ENCODE measurements around the gene TCEAL1.
"Not testable (repeated sequence)": the region's sequence is repeated elsewhere in the genome, so short reads cannot be mapped to it uniquely, and the experiment has no call there.

The TCEAL1 gene, protein sequence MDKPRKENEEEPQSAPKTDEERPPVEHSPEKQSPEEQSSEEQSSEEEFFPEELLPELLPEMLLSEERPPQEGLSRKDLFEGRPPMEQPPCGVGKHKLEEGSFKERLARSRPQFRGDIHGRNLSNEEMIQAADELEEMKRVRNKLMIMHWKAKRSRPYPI

DNA sequence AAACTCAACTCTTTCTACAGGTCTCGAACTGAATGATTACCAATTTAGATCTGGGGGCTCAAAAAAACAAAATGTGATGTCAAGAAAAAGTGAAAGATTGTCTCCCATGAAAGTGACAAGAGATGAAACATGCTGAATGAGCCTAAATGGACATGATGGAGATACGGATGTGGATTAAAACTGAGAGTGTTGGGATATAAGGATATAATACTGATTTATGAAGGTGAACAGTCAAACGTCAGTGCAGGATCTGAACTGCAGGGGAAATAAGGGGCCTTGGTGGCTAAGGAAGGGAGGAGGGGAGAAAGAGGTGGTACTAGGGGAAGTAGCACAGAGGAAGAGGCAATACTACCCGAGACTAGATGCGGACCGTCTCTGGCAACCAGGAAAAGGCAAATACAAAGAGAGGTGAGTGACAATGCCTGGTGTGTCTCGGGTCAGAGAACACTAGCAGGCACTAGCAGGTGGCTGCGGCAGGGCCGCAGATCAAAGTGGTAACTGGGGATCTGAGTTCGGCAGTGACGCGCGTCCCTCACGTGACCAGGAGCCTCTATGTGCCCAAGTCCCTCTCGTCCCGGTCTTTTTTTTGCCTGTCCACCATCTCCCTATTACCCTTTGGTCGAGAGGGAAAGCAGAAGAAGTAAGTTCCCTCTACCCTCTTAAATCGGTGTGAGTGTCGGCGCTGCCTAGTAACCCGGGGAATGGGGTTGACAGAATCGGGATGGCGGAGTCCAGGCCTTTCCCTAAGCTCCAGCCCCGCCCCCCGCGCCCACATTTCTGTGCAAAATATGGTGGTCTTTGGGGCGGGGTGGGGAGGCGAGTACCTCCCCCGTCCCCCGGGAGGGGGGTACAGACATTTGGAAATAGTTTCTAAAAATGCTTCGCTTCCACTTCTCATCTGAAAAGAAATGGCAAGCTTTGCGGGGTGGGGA, at the start of gene TCEAL1:
TSS of gene TCEAL1 (plus strand) at position 590 of the 932 bp plus-strand sequence. CDS start 942 bp downstream, outside the sequence.
- DNase-seq: peak; percentile 15

DNA sequence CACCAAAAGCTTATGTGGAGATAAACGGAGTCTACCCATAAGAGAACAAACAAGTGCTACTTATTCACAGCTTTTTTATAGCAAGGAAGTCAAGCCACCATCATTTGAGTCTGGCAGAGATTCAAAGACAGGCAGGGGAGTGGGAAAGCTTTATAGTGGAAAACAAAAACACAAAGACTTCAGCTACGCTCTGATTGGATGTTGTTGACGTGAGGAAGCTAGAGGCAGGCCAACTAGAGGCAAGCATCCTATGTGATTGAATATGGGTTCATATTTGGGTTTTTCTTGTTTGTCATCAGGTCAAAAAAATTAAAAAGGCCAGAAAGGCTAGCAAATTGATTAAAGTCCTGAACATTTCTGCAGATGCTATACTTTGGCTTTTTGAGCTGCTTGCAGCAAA, 44.2 kb upstream of the TCEAL1 start:
- no peak for DNase-seq

DNA sequence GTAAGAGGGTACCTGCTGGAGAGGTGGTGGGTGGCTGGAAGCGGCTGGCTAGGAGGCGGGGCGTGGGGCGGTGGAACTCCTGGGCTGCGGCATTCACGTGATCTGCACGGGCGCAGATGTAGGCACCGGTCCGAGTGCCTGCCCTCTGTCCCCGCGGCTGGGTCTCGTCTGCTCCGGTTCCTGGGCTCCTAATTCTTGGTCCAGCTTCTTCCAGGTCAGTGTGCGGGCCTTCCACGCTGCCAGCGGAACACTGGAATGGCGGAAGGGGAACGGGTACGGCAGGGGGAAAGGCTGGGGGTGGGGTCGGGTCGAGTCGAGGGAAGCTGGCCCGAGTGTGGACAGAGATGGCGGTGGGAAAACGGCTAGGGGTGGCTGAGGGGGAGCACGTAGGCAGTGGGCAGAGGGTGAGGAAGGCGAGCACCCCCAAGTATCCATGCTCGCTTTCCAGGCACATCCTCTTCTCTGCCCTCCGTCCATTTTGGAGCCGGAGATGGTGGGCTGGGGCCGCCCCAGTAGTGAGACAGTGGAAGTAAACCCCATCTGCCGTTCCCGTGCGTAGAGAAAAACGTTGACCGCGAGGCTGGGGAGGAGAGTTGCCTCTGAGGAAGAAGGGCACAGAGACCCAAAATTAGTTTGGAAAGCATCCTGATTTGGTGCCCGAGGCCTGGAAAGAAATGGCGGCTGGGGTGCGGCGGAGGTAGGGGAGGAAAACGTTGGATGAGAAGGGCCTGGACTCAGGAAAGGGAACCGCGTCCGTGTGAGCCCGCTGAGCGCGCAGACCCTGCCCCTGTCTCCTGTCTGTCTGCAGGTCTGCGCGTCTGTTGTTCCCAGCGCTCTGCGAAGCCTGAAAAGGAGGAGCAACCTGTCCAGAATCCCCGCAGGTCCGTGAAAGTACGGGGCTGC, 43.1 kb upstream of the TCEAL1 start, which contains the start of gene TCEAL4:
TSS of gene TCEAL4 (plus strand) at position 105 of the 903 bp plus-strand sequence. CDS start 1,161 bp downstream, outside the sequence.
- peak; percentile 28 for DNase-seq

DNA sequence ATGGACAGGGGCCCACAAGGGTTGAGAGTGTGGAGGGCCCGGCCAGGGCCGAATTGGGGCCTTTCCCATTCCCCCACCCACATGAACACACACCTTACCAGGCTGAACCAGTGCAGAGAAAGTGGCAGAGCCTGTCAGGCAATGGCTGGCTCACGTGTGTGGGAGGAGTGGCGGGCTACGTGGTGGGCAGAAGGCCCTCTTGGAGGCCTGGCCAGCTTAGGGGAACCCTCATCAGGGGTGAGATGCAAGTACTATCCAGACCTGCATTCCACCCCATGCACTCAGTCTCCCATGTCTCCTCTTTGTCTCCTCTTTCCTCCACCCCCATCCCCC, 42.5 kb upstream of the TCEAL1 start:
- no peak for DNase-seq

DNA sequence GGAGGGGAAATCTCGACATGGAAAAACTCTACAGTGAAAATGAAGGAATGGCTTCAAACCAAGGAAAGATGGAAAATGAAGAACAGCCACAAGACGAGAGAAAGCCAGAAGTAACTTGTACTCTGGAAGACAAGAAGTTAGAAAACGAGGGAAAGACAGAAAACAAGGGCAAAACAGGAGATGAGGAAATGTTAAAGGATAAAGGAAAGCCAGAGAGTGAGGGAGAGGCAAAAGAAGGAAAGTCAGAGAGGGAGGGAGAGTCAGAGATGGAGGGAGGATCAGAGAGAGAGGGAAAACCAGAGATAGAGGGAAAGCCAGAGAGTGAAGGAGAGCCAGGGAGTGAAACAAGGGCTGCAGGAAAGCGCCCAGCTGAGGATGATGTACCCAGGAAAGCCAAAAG, 42.1 kb upstream of the TCEAL1 start:
- DNase-seq: no peak

DNA sequence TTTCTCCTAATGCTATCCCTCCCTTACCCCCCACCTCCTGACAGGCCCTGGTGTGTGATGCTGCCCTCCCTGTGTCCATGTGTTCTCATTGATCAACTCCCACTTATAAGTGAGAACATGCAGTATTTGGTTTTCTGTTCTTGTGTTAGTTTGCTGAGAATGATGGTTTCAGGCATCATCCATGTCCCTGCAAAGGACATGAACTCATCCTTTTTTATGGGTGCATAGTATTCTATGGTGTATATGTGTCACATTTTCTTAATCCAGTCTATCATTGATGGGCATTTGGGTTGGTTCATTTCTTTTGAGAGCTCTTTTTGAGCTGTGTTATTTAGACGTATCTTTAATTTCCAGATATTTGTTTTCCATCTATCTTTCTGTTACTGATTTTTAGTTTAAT, 36.5 kb upstream of the TCEAL1 start:
- DNase-seq: not testable (repeated sequence)

DNA sequence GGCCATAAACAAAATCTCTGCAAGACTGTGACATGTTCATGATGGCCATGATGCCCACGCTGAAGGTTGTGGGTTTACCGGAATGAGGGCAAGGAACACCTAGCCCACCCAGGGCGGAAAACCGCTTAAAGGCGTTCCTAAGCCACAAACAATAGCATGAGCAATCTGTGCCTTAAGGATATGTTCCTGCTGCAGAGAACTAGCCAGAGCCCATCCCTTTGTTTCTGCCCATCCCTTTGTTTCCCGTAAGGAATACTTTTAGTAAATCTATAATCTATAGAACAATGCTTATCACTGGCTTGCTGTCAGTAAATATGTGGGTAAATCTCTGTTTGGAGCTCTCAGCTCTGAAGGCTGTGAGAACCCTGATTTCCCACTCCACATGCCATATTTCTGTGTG, 33.6 kb upstream of the TCEAL1 start:
- DNase-seq: not testable (repeated sequence)

DNA sequence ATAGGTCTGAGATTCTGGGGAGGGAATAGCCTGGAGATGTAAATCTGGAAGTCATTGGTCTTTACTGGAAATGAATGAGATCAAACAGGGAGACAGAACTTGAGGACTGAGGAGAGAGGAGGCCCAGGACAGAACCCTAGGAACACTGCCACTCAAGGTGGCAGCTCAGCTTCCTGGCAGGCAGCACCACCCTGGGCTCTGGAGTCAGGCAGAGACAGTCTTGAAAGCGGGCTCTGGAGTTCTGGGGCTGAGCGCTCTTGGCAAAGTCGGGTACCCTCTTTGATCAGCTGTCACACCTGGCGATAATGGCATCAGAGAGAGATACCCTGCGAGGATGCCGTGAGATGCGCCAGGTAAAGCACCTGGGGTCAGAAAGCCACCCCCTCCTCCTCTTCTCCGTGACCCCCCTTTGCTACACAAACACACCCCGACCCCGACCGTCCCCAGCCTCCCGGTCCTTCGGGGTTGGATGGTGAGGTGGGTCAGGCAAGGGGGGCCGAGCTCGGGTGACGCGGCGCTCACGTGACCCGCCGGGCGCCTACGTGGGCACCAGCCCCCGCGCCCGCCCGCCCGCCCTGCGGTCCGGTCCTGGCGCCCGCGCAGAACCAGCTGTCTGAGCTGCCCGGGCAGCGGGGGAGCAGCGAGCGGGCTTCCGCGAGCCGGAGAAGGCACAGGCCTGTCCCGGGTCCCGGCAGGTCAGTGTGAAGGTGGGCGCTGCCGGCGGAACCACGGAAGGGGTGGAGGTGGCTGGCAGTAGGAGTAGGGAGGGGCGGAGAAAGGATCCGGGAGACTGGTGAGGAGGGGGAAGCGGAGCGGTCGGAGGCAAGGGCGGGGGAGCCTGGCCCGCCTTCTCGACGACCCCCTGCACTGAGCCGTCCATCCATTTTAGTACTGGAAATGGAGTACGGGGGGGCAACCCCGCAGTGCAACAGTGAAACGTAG, 21.1 kb upstream of the TCEAL1 start, which contains the start of gene TCEAL3:
TSS of gene TCEAL3 (plus strand) at position 600 of the 942 bp plus-strand sequence. CDS start 1,102 bp downstream, outside the sequence.
- DNase-seq: peak; percentile 18

DNA sequence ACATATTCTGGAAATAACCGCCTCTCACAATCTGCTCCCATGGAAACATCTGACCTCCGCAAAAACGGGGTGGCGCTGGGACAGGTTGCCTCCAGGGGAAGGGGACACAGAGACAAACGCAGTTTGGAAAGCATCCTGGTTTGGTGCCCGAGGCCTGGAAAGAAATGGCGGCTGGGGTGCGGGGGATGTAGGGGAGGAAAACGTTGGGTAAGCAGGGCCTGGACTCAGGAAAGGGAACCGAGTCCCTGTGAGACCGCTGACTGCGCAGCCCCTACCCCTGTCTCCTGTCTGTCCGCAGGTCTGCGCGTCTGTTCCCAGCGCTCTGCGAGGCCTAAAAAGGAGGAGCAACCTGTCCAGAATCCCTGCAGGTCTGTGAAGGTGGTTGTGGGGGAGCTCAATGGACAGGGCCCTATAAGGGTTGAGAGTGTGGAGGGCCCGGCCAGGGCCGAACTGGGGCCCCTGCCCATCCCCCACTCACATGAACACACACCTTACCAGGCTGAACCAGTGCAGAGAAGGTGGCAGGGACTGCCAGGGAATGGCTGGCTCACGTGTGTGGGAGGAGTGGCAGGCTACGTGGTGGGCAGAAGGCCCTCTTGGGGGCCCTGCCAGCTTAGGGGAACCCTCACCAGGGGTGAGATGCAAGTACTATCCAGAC, 20.3 kb upstream of the TCEAL1 start:
- DNase-seq: no peak

DNA sequence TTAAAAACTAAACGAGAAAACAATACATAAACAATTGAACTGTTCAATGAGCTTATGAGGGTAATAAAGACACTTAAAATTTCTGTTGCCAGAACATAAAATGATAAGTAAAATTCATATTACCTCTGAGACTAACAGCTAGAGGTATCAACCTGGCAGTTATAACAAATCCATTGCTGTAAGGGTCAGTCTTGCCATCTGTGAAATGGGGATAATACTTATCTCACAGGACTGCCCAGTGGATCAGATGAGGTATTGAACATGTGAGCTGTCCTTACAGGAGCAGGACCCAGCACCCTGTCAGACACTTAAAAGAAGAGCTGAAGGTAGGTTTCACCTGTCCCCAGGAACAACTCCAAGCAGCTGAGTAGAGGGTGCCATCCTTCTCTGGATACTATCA, 18.5 kb upstream of the TCEAL1 start:
- no peak for DNase-seq

DNA sequence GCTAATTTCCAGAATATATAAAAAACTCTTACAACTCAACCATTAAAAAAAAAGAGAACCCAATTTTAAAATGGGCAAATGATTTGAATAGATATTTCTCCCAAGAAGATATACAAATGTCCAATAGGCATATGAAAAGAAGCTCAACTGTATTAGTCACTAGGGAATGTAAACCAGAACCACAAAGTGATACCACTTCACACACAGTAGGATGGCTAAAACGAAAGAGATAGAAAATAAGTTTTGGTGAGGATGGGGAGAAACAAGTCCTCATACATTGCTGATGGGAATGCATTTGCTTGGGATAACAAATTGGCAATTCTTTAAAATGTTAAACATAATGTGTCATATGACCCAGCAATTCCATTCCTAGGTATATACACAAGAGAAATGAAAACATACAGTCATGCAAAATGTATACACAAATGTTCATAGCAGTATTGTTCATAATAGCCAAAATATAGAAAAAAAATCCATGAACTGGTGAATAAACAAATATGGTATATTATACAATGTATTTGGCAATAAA, 15.3 kb upstream of the TCEAL1 start:
- no peak for DNase-seq

DNA sequence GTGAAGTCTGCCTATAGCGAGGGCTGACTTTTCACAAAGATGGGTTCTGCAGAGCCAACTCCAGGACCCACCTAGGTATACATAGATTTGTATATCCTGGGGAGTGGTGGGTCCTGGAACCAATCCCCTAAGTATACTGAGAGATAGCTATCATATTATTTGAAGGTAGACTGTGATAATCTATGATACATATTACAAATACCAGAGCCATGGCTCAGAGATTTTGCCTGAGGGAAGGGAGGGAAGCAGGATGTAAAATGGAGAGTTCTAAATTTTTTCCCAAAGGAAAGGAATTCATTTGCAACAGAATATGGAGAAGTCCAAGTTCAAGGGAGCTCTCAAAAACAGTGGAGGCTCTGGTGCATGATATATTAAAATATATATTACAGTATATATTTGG, 13.8 kb upstream of the TCEAL1 start:
- no peak for DNase-seq

DNA sequence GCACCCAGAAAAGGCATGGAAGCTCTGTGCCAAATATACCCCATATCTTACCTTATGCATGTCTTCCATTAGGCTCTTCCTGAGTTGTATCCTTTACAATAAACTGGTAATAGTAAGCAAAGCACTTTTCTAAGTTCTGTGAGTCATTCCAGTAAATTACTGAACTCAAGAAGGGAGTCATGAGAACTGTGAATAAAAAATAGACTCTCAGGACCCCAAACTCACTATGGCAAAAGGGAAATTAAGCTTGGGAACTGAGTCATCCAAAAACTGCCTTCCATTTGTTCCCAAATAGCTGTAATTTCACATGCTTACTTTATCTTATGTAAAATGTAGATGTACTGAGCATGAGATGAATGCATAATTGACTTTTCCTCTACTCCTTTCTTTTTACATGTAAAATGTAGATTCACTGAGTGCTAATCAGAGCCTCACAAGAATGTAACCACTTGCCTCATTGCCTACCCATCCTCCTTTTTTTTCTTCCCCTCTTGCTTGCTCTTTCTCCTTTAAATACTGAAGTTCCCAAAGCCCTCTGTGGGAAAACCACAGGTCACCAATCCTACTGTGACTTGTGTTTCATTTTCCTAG, 12.9 kb upstream of the TCEAL1 start:
- no peak for DNase-seq

DNA sequence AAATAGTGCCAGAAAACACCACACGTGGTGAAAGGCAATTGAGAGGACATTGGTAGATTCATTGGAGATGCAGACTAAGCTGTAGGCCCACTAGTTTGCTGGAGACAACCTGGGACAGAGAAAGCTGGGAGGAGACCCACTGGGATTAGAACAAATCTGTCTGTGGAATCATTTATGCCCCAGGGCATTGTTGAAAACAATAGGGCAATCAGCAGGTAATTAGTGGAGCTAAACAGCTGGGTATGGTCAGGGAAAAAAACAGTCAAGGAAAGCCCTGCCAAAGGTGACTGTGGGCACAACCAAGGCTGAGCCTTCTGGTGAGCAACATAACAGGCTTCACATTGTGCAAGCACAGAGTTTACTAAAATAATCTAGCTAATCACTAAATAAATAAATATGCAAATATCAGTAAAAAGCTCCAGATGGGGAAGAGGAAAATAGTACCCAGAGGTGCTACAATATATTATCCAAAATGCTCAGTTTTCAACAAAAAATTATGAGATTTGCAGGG, 12.0 kb upstream of the TCEAL1 start:
- DNase-seq: no peak

DNA sequence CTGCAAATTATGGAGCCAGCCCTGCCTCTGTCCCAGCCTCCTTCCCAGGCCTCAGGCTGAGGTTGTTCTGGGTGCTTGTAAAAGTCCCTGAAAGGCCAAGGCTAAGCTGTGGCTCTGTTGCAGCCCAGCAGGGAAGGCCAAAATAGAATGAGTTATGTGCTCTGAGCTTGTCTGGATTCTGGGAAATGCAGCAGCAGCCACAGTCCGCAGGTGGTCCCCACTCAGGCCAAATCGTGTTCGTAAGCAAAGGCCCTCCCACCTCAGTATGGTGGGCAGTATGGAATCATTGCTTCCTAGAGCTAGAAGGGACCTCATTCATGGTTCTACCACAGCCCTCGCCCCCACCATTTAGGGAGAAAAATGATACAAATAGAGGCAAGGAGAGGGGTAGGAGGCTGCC, 4.7 kb upstream of the TCEAL1 start:
- no peak for DNase-seq

DNA sequence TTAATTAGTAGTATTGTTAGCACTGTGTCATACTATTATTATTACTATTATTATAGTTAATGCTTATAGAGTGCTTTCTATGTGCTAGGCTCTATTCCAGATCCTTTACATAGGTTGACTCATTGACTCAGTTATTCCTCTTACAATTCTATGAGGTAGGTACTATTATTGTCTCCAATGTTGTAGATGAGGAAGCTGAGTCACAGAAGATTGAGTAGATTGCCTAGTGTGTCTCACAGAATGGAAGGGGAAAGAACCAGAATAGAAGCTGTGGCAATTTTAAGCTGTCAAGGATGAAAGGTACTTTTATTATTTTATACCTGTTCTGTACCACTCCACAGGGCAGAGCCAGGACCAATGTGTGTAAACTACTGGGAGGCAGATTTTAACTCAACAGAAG, 1.9 kb upstream of the TCEAL1 start:
- DNase-seq: no peak

DNA sequence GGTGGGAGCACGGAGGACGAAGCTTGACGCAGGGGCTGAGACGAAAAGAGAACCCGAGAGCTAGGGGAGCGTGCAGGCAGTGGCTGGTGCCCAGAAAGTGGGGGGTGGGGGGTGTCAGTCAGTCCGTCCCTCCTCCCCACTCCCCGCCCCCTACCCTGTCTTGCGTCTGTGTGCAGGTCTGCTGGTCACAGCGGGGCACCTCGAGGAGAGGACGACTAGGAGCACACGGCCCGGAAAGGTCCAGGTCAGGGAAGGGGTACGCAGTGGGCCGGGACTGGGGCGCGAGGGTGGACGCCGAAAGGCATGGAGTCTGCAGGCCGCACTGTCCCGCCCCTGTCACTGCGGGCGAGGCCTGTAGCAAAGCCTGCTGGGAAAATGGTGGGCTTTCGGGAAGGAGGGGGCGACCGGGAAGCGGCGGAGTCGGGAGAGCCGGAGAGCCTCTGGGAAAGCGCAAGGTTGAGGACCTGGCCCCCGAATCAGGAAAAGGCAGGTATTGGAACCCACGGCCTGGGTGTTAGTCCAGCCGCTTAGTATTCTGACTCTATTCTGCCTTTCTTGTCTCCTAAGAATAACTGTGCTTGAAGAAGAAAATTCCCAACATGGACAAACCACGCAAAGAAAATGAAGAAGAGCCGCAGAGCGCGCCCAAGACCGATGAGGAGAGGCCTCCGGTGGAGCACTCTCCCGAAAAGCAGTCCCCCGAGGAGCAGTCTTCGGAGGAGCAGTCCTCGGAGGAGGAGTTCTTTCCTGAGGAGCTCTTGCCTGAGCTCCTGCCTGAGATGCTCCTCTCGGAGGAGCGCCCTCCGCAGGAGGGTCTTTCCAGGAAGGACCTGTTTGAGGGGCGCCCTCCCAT, 769 bp downstream of the TCEAL1 start:
- peak; percentile 13 for DNase-seq

DNA sequence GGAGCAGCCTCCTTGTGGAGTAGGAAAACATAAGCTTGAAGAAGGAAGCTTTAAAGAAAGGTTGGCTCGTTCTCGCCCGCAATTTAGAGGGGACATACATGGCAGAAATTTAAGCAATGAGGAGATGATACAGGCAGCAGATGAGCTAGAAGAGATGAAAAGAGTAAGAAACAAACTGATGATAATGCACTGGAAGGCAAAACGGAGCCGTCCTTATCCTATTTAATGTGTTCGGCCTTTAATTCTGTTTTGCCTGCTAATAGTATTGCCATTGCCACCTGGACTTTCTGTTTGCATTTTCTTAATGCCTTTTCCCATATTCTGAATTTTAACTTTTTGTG, 1.4 kb downstream of the TCEAL1 start:
- no peak for DNase-seq

DNA sequence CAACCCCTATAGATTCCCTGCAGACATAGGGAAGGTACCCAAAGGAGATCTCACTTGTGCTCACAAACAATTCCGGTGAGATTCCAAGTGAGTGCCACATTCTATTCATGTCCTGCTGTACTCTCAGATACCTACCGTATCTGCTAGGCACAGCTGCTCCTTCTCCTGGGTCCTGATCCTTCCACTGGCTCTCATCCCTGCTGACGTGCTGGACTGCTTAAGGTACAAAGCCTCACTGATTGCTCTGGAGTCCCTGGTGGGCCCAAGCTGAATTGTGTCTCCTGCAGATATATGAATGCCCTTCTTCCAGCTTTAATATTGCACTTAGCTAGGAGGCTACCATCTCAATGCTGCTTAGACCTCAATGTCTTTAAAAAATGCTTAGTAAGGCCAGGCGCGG, 2.4 kb downstream of the TCEAL1 start:
- DNase-seq: no peak

DNA sequence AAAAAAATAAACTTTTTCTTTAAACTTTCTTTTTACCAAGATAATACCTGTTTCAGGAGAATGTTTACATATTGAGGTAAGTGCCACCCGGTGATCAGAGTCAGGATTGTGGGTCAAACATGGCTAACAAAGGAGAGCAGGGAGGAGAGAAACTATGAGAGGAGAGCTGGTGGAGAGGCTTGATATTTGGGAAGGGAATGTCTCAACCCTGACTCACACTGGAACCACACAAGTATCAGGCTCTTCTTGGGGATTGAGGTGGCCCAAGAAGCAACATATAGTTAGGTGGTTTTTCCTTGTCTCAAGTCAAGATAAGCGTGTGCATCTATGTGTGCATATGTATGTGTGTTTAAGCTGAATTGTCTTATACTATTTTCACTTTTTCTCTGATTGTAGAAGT, 6.7 kb downstream of the TCEAL1 start:
- no peak for DNase-seq
